ENCODE data around the gene MINAR2.

GRCh38 chr5:129766798-129767197 lies 18.9 kb downstream of the MINAR2 start:
- TF ChIP-seq POLR2AphosphoS5 (IDR thresholded peaks at IDR 0.05; ENCODE audit: low read depth, low read length) = no peak
- no peak for TF ChIP-seq SIN3A (IDR thresholded peaks at IDR 0.05; ENCODE audit: borderline replicate concordance, insufficient read depth, low read length)
- no peak for TF ChIP-seq REST (IDR thresholded peaks at IDR 0.05; ENCODE audit: insufficient read depth in 1 of 2, low read depth in 2 of 2, low read length in 2 of 2)
